Uterus (tissue), 4 donors: ENCODE measurements around the gene SHTN1. TPM values are rescaled to one million over a fixed set of nuclear protein-coding genes. Genes with fewer than 3 reads are reported as not detected.

ENCODE experiments used
- DNase-seq, 2 donors: peaks; one replicate each; pipeline ENCODE4 v3.0.0-alpha.2; 2019 to 2020
- H3K27ac ChIP-seq, 2 donors: fragments of 200-600 bp; sonication (generic); 1 replicate in 1 of 2; 2 replicates in 1 of 2; pipeline ENCODE4 v1.5.1; 2016 to 2018
- H3K27me3 ChIP-seq, 2 donors: fragments of 200-600 bp; sonication (generic); one replicate each; pipeline ENCODE4 v1.5.1; 2018 to 2019; ENCODE audit warnings: control low read depth in 1 of 2
- H3K36me3 ChIP-seq, 2 donors: fragments of 200-600 bp; sonication (generic); one replicate each; pipeline ENCODE4 v1.5.1; 2019; ENCODE audit warnings: control low read depth in 1 of 2
- H3K4me1 ChIP-seq, 2 donors: fragments of 200-600 bp; sonication (generic); one replicate each; pipeline ENCODE4 v1.5.1; 2018 to 2019; ENCODE audit warnings: control low read depth in 1 of 2
- H3K4me3 ChIP-seq, 2 donors: fragments of 200-600 bp; sonication (generic); 1 replicate in 1 of 2; 2 replicates in 1 of 2; pipeline ENCODE4 v1.5.1; 2018 to 2019; ENCODE audit warnings: mild to moderate bottlenecking in 1 of 2
- H3K9me3 ChIP-seq, 2 donors: fragments of 200-600 bp; sonication (generic); one replicate each; pipeline ENCODE4 v1.5.1; 2019; ENCODE audit warnings: control low read depth in 1 of 2
- CTCF ChIP-seq, 4 experiments: fragments of 200-600 bp in 2 of 4; fragments of 450-650 bp in 2 of 4; sonication (generic) in 2 of 4; IDR thresholded peaks; one replicate each; pipeline ENCODE4 v1.5.1; 2016 to 2019; ENCODE audit warnings: antibody characterized with exemption in 4 of 4, mild to moderate bottlenecking in 2 of 4, moderate library complexity in 1 of 4
- POLR2A ChIP-seq, 2 donors: fragments of 450-650 bp; IDR thresholded peaks; one replicate each; pipeline ENCODE4 v1.6.1; 2016; ENCODE audit warnings: antibody characterized with exemption in 2 of 2, mild to moderate bottlenecking in 1 of 2, moderate library complexity in 1 of 2
- intact Hi-C: fragments of 100-400 bp; cut with DNase I; formaldehyde crosslinking; loops from one replicate; pipeline ENCODE4 v1.15.1; 2023; ENCODE audit warnings: low total_unique reads
- total RNA-seq, 4 donors: library from RNA; depleted of rRNA in 3 of 4; stranded (reverse); fragments of >200 nt in 3 of 4; gene quantifications; one replicate each; pipeline versions ENCODE4 v1.1.0 to v1.2.4, GENCODE V29; 2014 to 2023
- donor health status: DM: yes; HTN: yes; CAD: no.

SHTN1 gene
- total RNA-seq, 4 donors from 2014 or later, result 4.9 to 19.6 (median 7.3) TPM

- TF ChIP-seq POLR2A (IDR thresholded peaks at IDR 0.05), result no peak
- TF ChIP-seq CTCF (IDR thresholded peaks at IDR 0.05), result no peak
- no peak for DNase-seq
- Histone ChIP-seq H3K9me3 (no peaks in the 10 kb centered on the region), H3K27ac (no peak overlapping the region), H3K4me3 (no peak overlapping the region), H3K36me3 (no peaks in the 10 kb centered on the region), H3K4me1 (no peaks in the 10 kb centered on the region), H3K27me3 (no peaks in the 10 kb centered on the region)
- intact Hi-C loops, result no loop called here
Observed at GRCh38 chr10:116968331-116968730, 36.7 kb downstream of the SHTN1 start.

- no peak for DNase-seq
- no peaks in the 10 kb centered on the region for H3K9me3 ChIP-seq
- H3K4me3 ChIP-seq, result no peak overlapping the region
- no peaks in the 10 kb centered on the region for H3K27me3 ChIP-seq
- no peaks in the 10 kb centered on the region for H3K36me3 ChIP-seq
- no peak overlapping the region for H3K27ac ChIP-seq
- no peaks in the 10 kb centered on the region for H3K4me1 ChIP-seq
- TF ChIP-seq POLR2A (IDR thresholded peaks at IDR 0.05) (no peak), CTCF (IDR thresholded peaks at IDR 0.05) (no peak)
- intact Hi-C loops, result no loop called here
Observed at GRCh38 chr10:116961406-116962251, 43.4 kb downstream of the SHTN1 start.

- Histone ChIP-seq H3K27me3 (no peaks in the 10 kb centered on the region), H3K27ac (no peak overlapping the region), H3K4me1 (no peaks in the 10 kb centered on the region), H3K9me3 (no peaks in the 10 kb centered on the region), H3K36me3 (no peaks in the 10 kb centered on the region), H3K4me3 (no peak overlapping the region)
- DNase-seq, result no peak
- intact Hi-C loops, result no loop called here
- TF ChIP-seq CTCF (IDR thresholded peaks at IDR 0.05), result no peak
- TF ChIP-seq POLR2A (IDR thresholded peaks at IDR 0.05), result no peak
Observed at GRCh38 chr10:116960066-116960776, 44.8 kb downstream of the SHTN1 start.

DNA sequence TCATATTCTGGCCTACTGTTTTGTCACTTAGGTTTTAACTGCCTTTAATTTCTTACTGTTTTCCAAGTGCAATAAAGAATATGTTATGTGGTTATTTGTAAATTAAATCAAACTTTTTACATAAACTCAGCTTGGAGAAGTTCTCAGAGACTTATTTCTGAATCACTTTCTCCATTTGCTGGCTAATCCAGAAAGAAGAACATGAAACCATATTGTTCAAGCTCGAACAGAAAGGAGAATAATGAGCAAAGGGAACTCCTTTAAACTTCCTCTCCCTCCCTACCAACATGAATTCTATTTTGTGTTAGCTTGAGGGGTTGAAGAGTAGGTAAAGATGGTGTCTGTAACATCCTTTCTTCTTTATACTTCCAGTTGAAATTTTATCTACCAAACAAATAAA lies 52.3 kb downstream of the SHTN1 start:
- intact Hi-C loops, result no loop called here
- no peaks in the 10 kb centered on the region for H3K4me1 ChIP-seq

More for the DNA sequence above, 52.3 kb downstream of the SHTN1 start:
- Histone ChIP-seq H3K36me3 (no peaks in the 10 kb centered on the region), H3K4me3 (no peak overlapping the region), H3K27ac (no peak overlapping the region), H3K27me3 (no peaks in the 10 kb centered on the region), H3K9me3 (no peaks in the 10 kb centered on the region)
- no peak for TF ChIP-seq POLR2A (IDR thresholded peaks at IDR 0.05)
- TF ChIP-seq CTCF (IDR thresholded peaks at IDR 0.05), result no peak
- DNase-seq, result no peak
